Upper lobe of left lung (tissue), 6 donors: Measurements from ENCODE around the gene TBC1D17. TPM values are rescaled to one million over a fixed set of nuclear protein-coding genes. Genes with fewer than 3 reads are reported as not detected.
A peak's percentile ranks its signal among the peaks of the same experiment; 100 is the strongest.

Experiments
- ATAC-seq, 2 donors: fragments of 200-7000 bp; cut with Tn5 transposase; one replicate each; pipeline ENCODE4 v1.9.1; 2022; ENCODE audit warnings: mild to moderate bottlenecking in 2 of 2, moderate library complexity in 2 of 2; ENCODE audit not compliant: low FRiP score in 2 of 2
- DNase-seq, 2 donors: peaks; one replicate each; pipeline ENCODE4 v3.0.0-alpha.2; 2019 to 2020
- H3K27ac ChIP-seq, 4 donors: fragments of 200-600 bp; sonication (generic); one replicate each; pipeline ENCODE4 v1.5.1; 2016 to 2019
- H3K27me3 ChIP-seq, 4 donors: fragments of 200-600 bp; sonication (generic); one replicate each; pipeline ENCODE4 v1.5.1; 2017 to 2019
- H3K36me3 ChIP-seq, 4 donors: fragments of 200-600 bp; sonication (generic); one replicate each; pipeline ENCODE4 v1.5.1; 2016 to 2019
- H3K4me1 ChIP-seq, 4 donors: fragments of 200-600 bp; sonication (generic); one replicate each; pipeline ENCODE4 v1.5.1; 2018 to 2019
- H3K4me3 ChIP-seq, 4 donors: fragments of 200-600 bp; sonication (generic); one replicate each; pipeline ENCODE4 v1.5.1; 2017 to 2019; ENCODE audit warnings: mild to moderate bottlenecking in 2 of 4, moderate library complexity in 1 of 4
- H3K9me3 ChIP-seq, 4 donors: fragments of 200-600 bp; sonication (generic); one replicate each; pipeline ENCODE4 v1.5.1; 2018 to 2019
- CTCF ChIP-seq, 6 experiments: fragments of 450-650 bp in 4 of 6; fragments of 200-600 bp in 2 of 6; sonication (generic) in 2 of 6; IDR thresholded peaks; one replicate each; pipeline ENCODE4 v1.5.1; 2016 to 2019; ENCODE audit warnings: antibody characterized with exemption in 6 of 6
- EP300 ChIP-seq, 4 donors: sonication (generic); formaldehyde crosslinking; IDR thresholded peaks; one replicate each; pipeline ENCODE4 v1.5.1; 2017; ENCODE audit warnings: antibody characterized with exemption in 4 of 4, control low read depth in 2 of 4
- POLR2A ChIP-seq, 4 donors: fragments of 450-650 bp; IDR thresholded peaks; one replicate each; pipeline ENCODE4 v1.5.1; 2016 to 2017; ENCODE audit warnings: antibody characterized with exemption in 4 of 4, mild to moderate bottlenecking in 2 of 4
- POLR2AphosphoS5 ChIP-seq, 2 donors: sonication (generic); formaldehyde crosslinking; IDR thresholded peaks; one replicate each; pipeline ENCODE4 v1.5.1; 2017; ENCODE audit warnings: antibody characterized with exemption in 2 of 2
- WGBS, 2 donors: methylation state at CpG; one replicate each; pipeline ENCODE4 v1.1.5; 2017 to 2018; 5-methylcytosine and 5-hydroxymethylcytosine counted together
- total RNA-seq, 6 donors: library from RNA; depleted of rRNA in 4 of 6; stranded (reverse); fragments of >200 nt in 4 of 6; gene quantifications; one replicate each; pipeline versions ENCODE4 v1.1.0 to v1.2.1, GENCODE V29; 2016 to 2021
- donor health status: DM: no; HTN: no; CAD: no; lungs with moderate emphysema.
- donor health status: DM: no; HTN: yes; CAD: no; lungs with severe emphysema.

The TBC1D17 gene
- total RNA-seq, 6 donors from 2014 or later = 22.9 to 140 (median 61.2) TPM

DNA sequence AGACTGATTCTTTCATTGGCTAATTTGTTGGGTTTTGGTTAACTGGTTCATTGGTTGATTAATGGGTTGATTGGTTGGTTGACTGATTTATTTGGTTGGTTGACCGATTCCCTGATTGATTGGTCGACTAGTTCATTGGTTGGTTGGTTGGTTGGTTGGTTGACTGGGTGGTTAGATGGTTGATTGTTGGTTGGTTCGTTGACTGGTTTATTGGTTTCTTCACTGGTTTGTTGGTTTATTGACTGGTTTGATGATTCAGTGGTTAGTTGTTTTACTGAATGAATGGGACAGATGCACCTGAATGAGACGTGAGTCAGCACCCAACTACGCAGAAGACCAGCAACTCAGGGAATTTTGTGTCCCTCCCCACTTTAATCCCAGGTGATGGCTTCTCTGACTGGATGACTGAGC lies 54.5 kb downstream of the TBC1D17 start:
- no peak for DNase-seq
- no peaks in the 10 kb centered on the region for H3K9me3 ChIP-seq
- H3K27ac ChIP-seq = no peak overlapping the region
- peaks cover 21 to 27% (median 24%) of the 10 kb centered on the region in 4 donors for H3K4me1 ChIP-seq
- H3K36me3 ChIP-seq = peaks cover 0 to 10% (median 8%) of the 10 kb centered on the region in 4 donors
- no peak for ATAC-seq
- no peak overlapping the region for H3K4me3 ChIP-seq
- WGBS, 2 donors = 90 to 96% methylated on average over 5 of the region's 5 CpGs
- no peak for TF ChIP-seq POLR2A (IDR thresholded peaks at IDR 0.05)
- TF ChIP-seq CTCF (IDR thresholded peaks at IDR 0.05) = no peak
- TF ChIP-seq POLR2AphosphoS5 (IDR thresholded peaks at IDR 0.05) = no peak
- no peak for TF ChIP-seq EP300 (IDR thresholded peaks at IDR 0.05)
- H3K27me3 ChIP-seq = no peaks in the 10 kb centered on the region

DNA sequence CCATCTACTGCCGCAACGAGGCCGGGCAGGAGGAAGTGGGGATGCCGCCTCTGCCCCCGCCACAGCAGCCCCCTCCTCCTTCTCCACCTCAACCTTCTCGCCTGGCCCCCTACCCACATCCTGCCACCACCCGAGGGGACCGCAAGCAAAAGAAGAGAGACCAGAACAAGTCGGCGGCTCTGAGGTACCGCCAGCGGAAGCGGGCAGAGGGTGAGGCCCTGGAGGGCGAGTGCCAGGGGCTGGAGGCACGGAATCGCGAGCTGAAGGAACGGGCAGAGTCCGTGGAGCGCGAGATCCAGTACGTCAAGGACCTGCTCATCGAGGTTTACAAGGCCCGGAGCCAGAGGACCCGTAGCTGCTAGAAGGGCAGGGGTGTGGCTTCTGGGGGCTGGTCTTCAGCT lies 55.2 kb downstream of the TBC1D17 start:
- Histone ChIP-seq H3K4me3 (no peak overlapping the region), H3K36me3 (peaks cover 0 to 4% (median 2%) of the 10 kb centered on the region in 4 donors), H3K9me3 (no peaks in the 10 kb centered on the region), H3K4me1 (peaks cover 16 to 27% (median 22%) of the 10 kb centered on the region in 4 donors), H3K27me3 (no peaks in the 10 kb centered on the region), H3K27ac (no peak overlapping the region)
- ATAC-seq (no peak), DNase-seq (no peak)
- 79 to 89% methylated on average over 22 to 25 of the region's 25 CpGs for WGBS, 2 donors
- no peak for TF ChIP-seq POLR2A (IDR thresholded peaks at IDR 0.05)
- TF ChIP-seq EP300 (IDR thresholded peaks at IDR 0.05) = no peak
- no peak for TF ChIP-seq CTCF (IDR thresholded peaks at IDR 0.05)
- no peak for TF ChIP-seq POLR2AphosphoS5 (IDR thresholded peaks at IDR 0.05)

- no peaks in the 10 kb centered on the region for H3K27me3 ChIP-seq
- peaks cover 12 to 23% (median 17%) of the 10 kb centered on the region in 4 donors for H3K4me1 ChIP-seq
- TF ChIP-seq EP300 (IDR thresholded peaks at IDR 0.05) = no peak
- TF ChIP-seq POLR2A (IDR thresholded peaks at IDR 0.05) = no peak
- no peak for TF ChIP-seq POLR2AphosphoS5 (IDR thresholded peaks at IDR 0.05)
- TF ChIP-seq CTCF (IDR thresholded peaks at IDR 0.05) = no peak
- DNase-seq = no peak
- no peak overlapping the region for H3K27ac ChIP-seq
- no peak overlapping the region for H3K4me3 ChIP-seq
- WGBS, 2 donors = 91 to 95% methylated on average over 8 of the region's 8 CpGs
- no peaks in the 10 kb centered on the region for H3K9me3 ChIP-seq
- peaks cover 0 to 4% (median 1%) of the 10 kb centered on the region in 4 donors for H3K36me3 ChIP-seq
- no peak for ATAC-seq
These were observed 56.1 kb downstream of the TBC1D17 start for GRCh38 chr19:49933643-49934042.

DNA sequence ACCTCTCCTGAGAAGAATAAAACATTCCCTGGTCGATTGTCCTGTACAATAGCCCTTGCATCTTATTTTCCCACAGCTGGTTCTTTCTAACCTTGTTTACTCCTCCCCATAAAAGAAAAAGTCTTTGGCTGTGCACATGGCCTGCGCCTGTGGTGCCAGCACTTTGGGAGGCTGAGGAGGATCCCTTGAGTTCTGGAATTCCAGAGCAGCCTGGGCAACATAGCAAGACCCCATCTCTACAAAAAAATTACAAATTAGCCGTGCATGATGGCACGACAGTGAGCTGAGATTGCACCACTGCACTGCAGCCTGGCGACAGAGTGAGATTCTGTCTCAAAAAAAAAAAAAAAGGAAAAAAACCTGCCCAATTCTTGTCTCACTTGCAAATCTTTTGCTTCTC lies 59.0 kb downstream of the TBC1D17 start:
- no peak overlapping the region for H3K4me3 ChIP-seq
- H3K4me1 ChIP-seq = peaks cover 5 to 12% (median 9%) of the 10 kb centered on the region in 4 donors
- ATAC-seq (no peak), DNase-seq (no peak)
- H3K27ac ChIP-seq = no peak overlapping the region
- H3K27me3 ChIP-seq = no peaks in the 10 kb centered on the region
- WGBS, 2 donors = 66 to 71% methylated on average over 5 of the region's 5 CpGs
- H3K36me3 ChIP-seq = peaks cover 0 to 4% (median 1%) of the 10 kb centered on the region in 4 donors
- H3K9me3 ChIP-seq = no peaks in the 10 kb centered on the region
- no peak for TF ChIP-seq EP300 (IDR thresholded peaks at IDR 0.05)
- TF ChIP-seq POLR2AphosphoS5 (IDR thresholded peaks at IDR 0.05) = no peak
- TF ChIP-seq POLR2A (IDR thresholded peaks at IDR 0.05) = no peak
- TF ChIP-seq CTCF (IDR thresholded peaks at IDR 0.05) = no peak

DNA sequence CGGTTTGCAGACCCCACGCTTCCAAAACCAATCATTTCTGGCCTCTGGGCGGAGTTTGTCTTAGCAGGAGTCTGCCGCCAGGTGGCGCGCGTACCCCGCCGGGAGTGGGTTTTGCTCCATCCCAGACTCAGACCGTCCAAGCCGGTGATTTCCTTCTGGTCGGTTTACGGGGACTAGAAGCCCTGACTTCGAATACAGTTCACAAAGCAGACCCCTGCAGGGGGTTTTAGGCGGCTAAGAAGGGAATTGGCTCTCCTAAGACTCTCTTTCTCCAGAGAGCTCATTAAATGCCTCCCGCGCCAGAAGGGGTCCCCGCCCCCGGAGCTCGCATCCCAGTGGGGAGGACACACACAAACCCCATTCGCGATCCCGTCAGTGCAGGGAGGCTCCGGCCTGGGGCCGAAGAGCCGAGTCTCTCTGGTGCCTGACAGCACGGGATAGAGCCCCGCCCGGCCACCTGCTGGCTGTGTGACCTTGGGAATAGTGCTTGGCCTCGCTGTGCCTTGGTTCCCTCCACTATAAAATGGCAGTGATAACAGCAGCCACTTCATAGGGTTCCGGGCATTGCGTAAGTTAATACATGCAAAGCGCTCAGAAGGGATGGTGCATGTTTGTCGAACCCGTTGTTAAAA lies 60.4 kb downstream of the TBC1D17 start:
- peaks cover 5 to 12% (median 9%) of the 10 kb centered on the region in 4 donors for H3K4me1 ChIP-seq
- ATAC-seq (peak; percentile 87 to 94), DNase-seq (peak; percentile 80 to 96)
- H3K27me3 ChIP-seq = no peaks in the 10 kb centered on the region
- WGBS, 2 donors = 21 to 35% methylated on average over 21 to 34 of the region's 35 CpGs
- H3K9me3 ChIP-seq = no peaks in the 10 kb centered on the region
- peak overlapping the region in 1 of 4 donors; percentile 29 for H3K4me3 ChIP-seq
- TF ChIP-seq CTCF (IDR thresholded peaks at IDR 0.05) = peak; percentile 89 to 93 (median 91)
- no peak for TF ChIP-seq POLR2A (IDR thresholded peaks at IDR 0.05)
- H3K27ac ChIP-seq = no peak overlapping the region
- peaks cover 0 to 2% (median under 1%) of the 10 kb centered on the region in 4 donors for H3K36me3 ChIP-seq
